ENCODE measurements around the gene PRDM16. TPM values are rescaled to one million over a fixed set of nuclear protein-coding genes. Genes with fewer than 3 reads are reported as not detected.

The PRDM16 gene
- total RNA-seq, 1 donor from 2014 or later: 0.43 TPM

DNA sequence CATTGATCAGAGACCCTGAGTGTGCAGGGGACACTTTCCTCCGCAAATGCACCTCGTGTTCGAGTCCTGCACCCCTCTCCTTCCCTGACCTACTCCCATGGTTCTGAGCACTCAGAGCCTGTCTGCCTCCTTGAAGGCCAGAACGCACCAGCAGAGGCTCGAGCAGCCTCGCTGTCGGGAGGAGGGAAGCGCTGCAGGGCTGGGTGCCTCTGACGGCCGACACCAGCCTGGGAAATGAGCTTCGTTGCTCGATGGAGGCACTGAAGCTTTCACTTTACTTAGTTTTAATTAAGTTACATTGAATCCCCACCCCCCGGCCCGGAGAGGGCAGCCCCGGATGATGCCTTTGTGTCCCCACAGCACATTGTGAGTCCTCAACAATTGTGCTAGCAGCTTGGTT, 229.2 kb downstream of the PRDM16 start:
- TF ChIP-seq, protein P1, sequence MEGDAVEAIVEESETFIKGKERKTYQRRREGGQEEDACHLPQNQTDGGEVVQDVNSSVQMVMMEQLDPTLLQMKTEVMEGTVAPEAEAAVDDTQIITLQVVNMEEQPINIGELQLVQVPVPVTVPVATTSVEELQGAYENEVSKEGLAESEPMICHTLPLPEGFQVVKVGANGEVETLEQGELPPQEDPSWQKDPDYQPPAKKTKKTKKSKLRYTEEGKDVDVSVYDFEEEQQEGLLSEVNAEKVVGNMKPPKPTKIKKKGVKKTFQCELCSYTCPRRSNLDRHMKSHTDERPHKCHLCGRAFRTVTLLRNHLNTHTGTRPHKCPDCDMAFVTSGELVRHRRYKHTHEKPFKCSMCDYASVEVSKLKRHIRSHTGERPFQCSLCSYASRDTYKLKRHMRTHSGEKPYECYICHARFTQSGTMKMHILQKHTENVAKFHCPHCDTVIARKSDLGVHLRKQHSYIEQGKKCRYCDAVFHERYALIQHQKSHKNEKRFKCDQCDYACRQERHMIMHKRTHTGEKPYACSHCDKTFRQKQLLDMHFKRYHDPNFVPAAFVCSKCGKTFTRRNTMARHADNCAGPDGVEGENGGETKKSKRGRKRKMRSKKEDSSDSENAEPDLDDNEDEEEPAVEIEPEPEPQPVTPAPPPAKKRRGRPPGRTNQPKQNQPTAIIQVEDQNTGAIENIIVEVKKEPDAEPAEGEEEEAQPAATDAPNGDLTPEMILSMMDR (IDR thresholded peaks at IDR 0.05; ENCODE audit: insufficient read depth, low read depth, low read length): no peak
- TF ChIP-seq EZH2 (IDR thresholded peaks at IDR 0.05; ENCODE audit: insufficient read depth, low read length): no peak

DNA sequence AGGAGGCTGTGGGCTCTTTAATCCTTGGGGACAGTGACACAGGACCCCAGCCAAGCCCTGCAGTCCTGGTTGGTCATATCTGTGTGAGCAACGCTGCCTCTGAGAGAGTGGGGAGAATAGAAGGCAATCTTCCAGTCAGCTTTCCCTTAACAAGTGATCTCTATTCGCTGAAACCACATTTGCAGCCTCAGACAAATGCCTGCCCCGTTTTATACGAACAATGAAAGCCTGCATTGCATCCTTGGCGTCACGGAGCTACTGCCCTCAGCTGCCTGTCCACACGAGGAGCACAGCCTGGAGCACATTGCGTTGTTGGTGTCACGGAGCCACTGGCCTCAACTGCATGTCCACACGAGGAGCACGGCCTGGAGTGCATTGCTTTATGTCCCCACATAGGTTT, 235.2 kb downstream of the PRDM16 start:
- Histone ChIP-seq H3K27ac (ENCODE audit: low read depth, low read length) (no peak overlapping the region), H3K9ac (ENCODE audit: low read length) (no peak overlapping the region), H3K27me3 (ENCODE audit: insufficient read depth, low read length) (no peaks in the 10 kb centered on the region), H3K36me3 (ENCODE audit: insufficient read depth, low read length) (no peaks in the 10 kb centered on the region), H3K4me2 (ENCODE audit: low read length) (no peak overlapping the region), H3K79me2 (ENCODE audit: insufficient read depth, low read length) (no peaks in the 10 kb centered on the region), H3K4me3 (ENCODE audit: insufficient read depth, low read depth, low read length) (no peak overlapping the region), H2AFZ (ENCODE audit: low read depth, low read length) (no peak overlapping the region), H4K20me1 (ENCODE audit: insufficient read depth, low read length) (no peaks in the 10 kb centered on the region), H3K9me3 (ENCODE audit: insufficient read depth, low read depth, low read length) (no peaks in the 10 kb centered on the region), H3K4me1 (ENCODE audit: insufficient read depth, low read length) (peaks cover 17% of the 10 kb centered on the region)
- DNase-seq (ENCODE audit: low read depth): no peak
- peaks cover 16% of the 10 kb centered on the region for H3K4me1 Mint-ChIP-seq (ENCODE audit: low read depth, unreplicated experiment)
- H3K27me3 Mint-ChIP-seq (ENCODE audit: low read depth, unreplicated experiment): peaks cover 32% of the 10 kb centered on the region
- no peak overlapping the region for H3K27ac Mint-ChIP-seq (ENCODE audit: unreplicated experiment)
- H3K36me3 Mint-ChIP-seq (ENCODE audit: low read depth, unreplicated experiment): peaks cover 3% of the 10 kb centered on the region
- TF ChIP-seq, protein P1 (IDR thresholded peaks at IDR 0.05; ENCODE audit: insufficient read depth, low read depth, low read length): no peak
- no peak for TF ChIP-seq EZH2 (IDR thresholded peaks at IDR 0.05; ENCODE audit: insufficient read depth, low read length)
- H3K4me3 Mint-ChIP-seq (ENCODE audit: unreplicated experiment): no peak overlapping the region
- peaks cover 5% of the 10 kb centered on the region for H3K9me3 Mint-ChIP-seq (ENCODE audit: unreplicated experiment)
- no peak for FAIRE-seq

More for the DNA sequence above, 229.2 kb downstream of the PRDM16 start:
- peaks cover 5% of the 10 kb centered on the region for H3K36me3 Mint-ChIP-seq (ENCODE audit: low read depth, unreplicated experiment)
- H3K27ac Mint-ChIP-seq (ENCODE audit: unreplicated experiment): no peak overlapping the region
- no peak overlapping the region for H3K9ac ChIP-seq (ENCODE audit: low read length)
- no peak overlapping the region for H3K4me3 ChIP-seq (ENCODE audit: insufficient read depth, low read depth, low read length)
- H4K20me1 ChIP-seq (ENCODE audit: insufficient read depth, low read length): no peaks in the 10 kb centered on the region
- no peaks in the 10 kb centered on the region for H3K4me1 ChIP-seq (ENCODE audit: insufficient read depth, low read length)
- H3K27me3 Mint-ChIP-seq (ENCODE audit: low read depth, unreplicated experiment): peaks cover 53% of the 10 kb centered on the region
- FAIRE-seq (no peak), DNase-seq (ENCODE audit: low read depth) (no peak)
- no peaks in the 10 kb centered on the region for H3K27me3 ChIP-seq (ENCODE audit: insufficient read depth, low read length)
- peaks cover 2% of the 10 kb centered on the region for H3K4me1 Mint-ChIP-seq (ENCODE audit: low read depth, unreplicated experiment)
- no peak overlapping the region for H3K4me2 ChIP-seq (ENCODE audit: low read length)
- no peaks in the 10 kb centered on the region for H3K79me2 ChIP-seq (ENCODE audit: insufficient read depth, low read length)
- H3K36me3 ChIP-seq (ENCODE audit: insufficient read depth, low read length): no peaks in the 10 kb centered on the region
- H3K9me3 ChIP-seq (ENCODE audit: insufficient read depth, low read depth, low read length): no peaks in the 10 kb centered on the region
- no peak overlapping the region for H2AFZ ChIP-seq (ENCODE audit: low read depth, low read length)
- H3K9me3 Mint-ChIP-seq (ENCODE audit: unreplicated experiment): peaks cover 6% of the 10 kb centered on the region
- no peak overlapping the region for H3K27ac ChIP-seq (ENCODE audit: low read depth, low read length)
- H3K4me3 Mint-ChIP-seq (ENCODE audit: unreplicated experiment): no peak overlapping the region

DNA sequence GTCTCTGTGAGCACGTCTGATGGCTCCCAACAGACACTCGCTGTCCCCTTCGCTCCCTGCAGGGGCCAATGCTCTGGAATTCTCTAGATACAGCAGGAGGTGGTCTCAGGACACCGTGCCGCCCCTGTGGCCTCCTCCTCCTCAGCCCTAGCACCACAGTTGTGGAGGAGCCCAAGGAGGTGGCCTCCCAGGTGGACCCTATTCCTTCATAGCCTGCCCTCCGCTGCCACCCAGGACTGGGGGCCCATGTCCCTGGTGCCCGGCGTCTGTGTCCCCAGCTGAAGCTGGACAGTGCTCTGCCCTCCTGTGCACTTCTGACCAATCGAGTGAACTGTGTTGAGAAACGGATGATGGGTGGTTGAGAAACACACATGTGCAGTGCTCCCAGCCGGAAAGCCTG, 235.7 kb downstream of the PRDM16 start:
- no peaks in the 10 kb centered on the region for H3K27me3 ChIP-seq (ENCODE audit: insufficient read depth, low read length)
- no peaks in the 10 kb centered on the region for H3K36me3 ChIP-seq (ENCODE audit: insufficient read depth, low read length)
- peaks cover 3% of the 10 kb centered on the region for H3K36me3 Mint-ChIP-seq (ENCODE audit: low read depth, unreplicated experiment)
- no peak overlapping the region for H3K27ac ChIP-seq (ENCODE audit: low read depth, low read length)
- FAIRE-seq: no peak
- peaks cover 17% of the 10 kb centered on the region for H3K4me1 ChIP-seq (ENCODE audit: insufficient read depth, low read length)
- no peak overlapping the region for H3K4me3 ChIP-seq (ENCODE audit: insufficient read depth, low read depth, low read length)
- TF ChIP-seq, protein P1 (IDR thresholded peaks at IDR 0.05; ENCODE audit: insufficient read depth, low read depth, low read length): no peak
- no peak for TF ChIP-seq EZH2 (IDR thresholded peaks at IDR 0.05; ENCODE audit: insufficient read depth, low read length)
- H3K9me3 Mint-ChIP-seq (ENCODE audit: unreplicated experiment): peaks cover 5% of the 10 kb centered on the region
- H3K4me1 Mint-ChIP-seq (ENCODE audit: low read depth, unreplicated experiment): peaks cover 16% of the 10 kb centered on the region
- no peak overlapping the region for H2AFZ ChIP-seq (ENCODE audit: low read depth, low read length)
- no peak overlapping the region for H3K9ac ChIP-seq (ENCODE audit: low read length)
- H3K79me2 ChIP-seq (ENCODE audit: insufficient read depth, low read length): no peaks in the 10 kb centered on the region
- no peak overlapping the region for H3K27ac Mint-ChIP-seq (ENCODE audit: unreplicated experiment)
- no peaks in the 10 kb centered on the region for H3K9me3 ChIP-seq (ENCODE audit: insufficient read depth, low read depth, low read length)
- DNase-seq (ENCODE audit: low read depth): no peak
- H3K4me3 Mint-ChIP-seq (ENCODE audit: unreplicated experiment): no peak overlapping the region
- no peak overlapping the region for H3K4me2 ChIP-seq (ENCODE audit: low read length)
- no peaks in the 10 kb centered on the region for H4K20me1 ChIP-seq (ENCODE audit: insufficient read depth, low read length)
- peaks cover 35% of the 10 kb centered on the region for H3K27me3 Mint-ChIP-seq (ENCODE audit: low read depth, unreplicated experiment)

Measured in astrocyte (in vitro differentiated cells and primary cell).